ENCODE results near the gene CASZ1. TPM values are rescaled to one million over a fixed set of nuclear protein-coding genes. Genes with fewer than 3 reads are reported as not detected.

The CASZ1 gene
- total and polyA plus RNA-seq, 2 experiments from 2014 or later = 6.2 to 6.7 TPM

DNA sequence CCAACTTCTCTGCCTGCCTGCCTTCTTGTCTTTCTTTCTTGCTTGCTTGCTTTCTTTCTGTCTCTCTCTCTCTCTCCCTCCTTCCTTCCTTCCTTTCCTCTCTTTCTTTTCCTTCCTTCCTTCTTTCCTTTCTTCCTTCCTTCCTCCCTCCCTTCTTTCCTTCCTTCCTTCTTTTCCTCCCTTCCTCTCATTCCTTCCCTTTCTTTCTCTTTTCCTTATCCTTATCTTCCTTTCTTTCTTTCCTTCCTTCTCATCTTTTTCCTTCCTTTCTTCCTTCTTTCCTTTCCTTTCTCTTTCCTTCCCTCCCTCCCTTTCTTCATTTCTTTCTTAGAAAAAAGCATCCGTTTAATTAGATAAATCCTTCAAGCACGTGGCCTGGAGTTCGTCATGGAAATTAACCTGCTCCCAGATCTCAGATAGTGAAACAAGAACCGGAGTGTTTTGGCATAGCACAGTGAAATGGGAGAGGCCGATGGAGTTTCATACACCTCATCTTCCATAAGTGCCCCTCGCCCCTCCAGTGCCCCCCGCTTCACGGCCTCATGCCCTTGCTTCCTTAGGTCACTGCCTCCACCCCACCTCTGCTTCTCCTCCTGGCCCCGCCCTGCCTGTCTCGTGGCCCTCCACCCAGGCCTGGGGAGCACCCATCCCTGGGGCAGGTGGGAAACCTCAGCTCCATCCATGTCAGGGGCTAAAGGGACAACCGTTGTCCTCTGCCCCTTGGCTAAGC is 11.3 kb downstream of the CASZ1 start:
- Histone ChIP-seq H3K27me3 (ENCODE audit: insufficient read depth) (no peaks in the 10 kb centered on the region), H3K36me3 (ENCODE audit: insufficient read depth) (no peaks in the 10 kb centered on the region), H3K9me2 (ENCODE audit: insufficient read depth) (no peaks in the 10 kb centered on the region), H3K4me1 (ENCODE audit: insufficient read depth) (no peaks in the 10 kb centered on the region), H3K79me2 (replicated peaks; ENCODE audit: insufficient read depth) (no peaks in the 10 kb centered on the region), H3K4me2 (no peak overlapping the region), H3K4me3 (no peak overlapping the region), H3K27ac (ENCODE audit: low read depth) (no peak overlapping the region), H2AFZ (no peak overlapping the region), H3F3A (replicated peaks; ENCODE audit: low read depth) (no peaks in the 10 kb centered on the region), H4K20me1 (replicated peaks; ENCODE audit: insufficient read depth) (peaks cover 5% of the 10 kb centered on the region; the same call in 1 of the 2 replicates)
- Mint-ChIP-seq H3K9me3 (no peaks in the 10 kb centered on the region; the same call in 2 of the 3 replicates), H3K36me3 (ENCODE audit: low read depth) (no peaks in the 10 kb centered on the region), H3K4me3 (no peak overlapping the region), H3K27ac (no peak overlapping the region), H3K27me3 (ENCODE audit: insufficient read depth, low read depth, poor library complexity) (peaks cover 10% of the 10 kb centered on the region), H3K4me1 (no peaks in the 10 kb centered on the region; the same call in 1 of the 3 replicates)
- TF ChIP-seq EZH2 (IDR thresholded peaks at IDR 0.05; ENCODE audit: low read depth, unreplicated experiment) (no peak), POLR2AphosphoS5 (IDR thresholded peaks at IDR 0.05; ENCODE audit: low read depth) (no peak)
- no peak for ATAC-seq
- DNase-seq (ENCODE audit: low spot score) = no peak

DNA sequence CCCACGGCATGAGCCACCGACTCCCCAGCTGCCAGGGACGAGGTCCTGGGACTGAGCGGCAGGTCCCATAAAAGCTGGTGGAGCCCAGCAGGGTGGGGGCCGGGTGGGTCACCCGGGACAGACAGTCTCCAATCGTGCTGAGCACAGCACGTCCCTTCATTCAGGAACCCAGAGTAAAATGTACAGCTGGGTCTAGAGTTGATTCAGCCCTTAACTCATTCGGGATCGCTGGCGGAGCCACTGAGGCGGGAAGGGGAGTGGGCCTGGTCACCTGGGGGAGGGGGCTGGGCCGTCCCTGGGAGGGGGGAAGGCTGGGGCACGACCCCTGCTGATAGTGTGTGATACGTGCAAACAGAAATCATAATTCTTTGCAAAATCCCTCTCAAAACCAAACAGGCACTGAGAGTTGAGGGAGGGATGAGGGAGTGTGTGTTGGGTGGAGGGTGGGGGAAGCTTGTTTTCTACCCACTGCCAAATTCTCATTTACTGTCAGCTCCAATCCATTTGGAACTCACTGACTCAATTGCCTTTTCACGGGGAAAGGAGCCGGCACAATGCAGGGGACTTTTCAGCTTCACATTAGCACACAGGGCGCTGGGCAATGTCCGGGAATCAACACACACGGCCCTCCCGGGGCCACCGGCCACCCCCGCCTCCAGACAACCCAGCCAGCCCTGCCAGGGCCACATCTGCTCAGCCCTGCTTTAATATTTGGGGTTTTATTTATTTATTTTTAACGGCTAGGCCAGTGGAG is 13.8 kb downstream of the CASZ1 start:
- Histone ChIP-seq H3K4me3 (no peak overlapping the region), H3K4me1 (ENCODE audit: insufficient read depth) (no peaks in the 10 kb centered on the region), H4K20me1 (replicated peaks; ENCODE audit: insufficient read depth) (peaks cover 5% of the 10 kb centered on the region; the same call in 1 of the 2 replicates), H3K36me3 (ENCODE audit: insufficient read depth) (no peaks in the 10 kb centered on the region), H2AFZ (no peak overlapping the region), H3F3A (replicated peaks; ENCODE audit: low read depth) (no peaks in the 10 kb centered on the region), H3K27ac (ENCODE audit: low read depth) (no peak overlapping the region), H3K79me2 (replicated peaks; ENCODE audit: insufficient read depth) (no peaks in the 10 kb centered on the region), H3K4me2 (no peak overlapping the region), H3K9me2 (ENCODE audit: insufficient read depth) (no peaks in the 10 kb centered on the region), H3K27me3 (ENCODE audit: insufficient read depth) (no peaks in the 10 kb centered on the region)
- H3K4me1 Mint-ChIP-seq = peaks cover 2% of the 10 kb centered on the region; the same call in 2 of the 3 replicates
- DNase-seq (ENCODE audit: low spot score) (no peak), ATAC-seq (no peak; the same call in 2 of the 3 replicates)
- peaks cover 8% of the 10 kb centered on the region for H3K27me3 Mint-ChIP-seq (ENCODE audit: insufficient read depth, low read depth, poor library complexity)
- H3K36me3 Mint-ChIP-seq (ENCODE audit: low read depth) = no peaks in the 10 kb centered on the region
- H3K9me3 Mint-ChIP-seq = no peaks in the 10 kb centered on the region; the same call in 2 of the 3 replicates
- H3K4me3 Mint-ChIP-seq = no peak overlapping the region
- no peak overlapping the region for H3K27ac Mint-ChIP-seq
- TF ChIP-seq, protein P1, sequence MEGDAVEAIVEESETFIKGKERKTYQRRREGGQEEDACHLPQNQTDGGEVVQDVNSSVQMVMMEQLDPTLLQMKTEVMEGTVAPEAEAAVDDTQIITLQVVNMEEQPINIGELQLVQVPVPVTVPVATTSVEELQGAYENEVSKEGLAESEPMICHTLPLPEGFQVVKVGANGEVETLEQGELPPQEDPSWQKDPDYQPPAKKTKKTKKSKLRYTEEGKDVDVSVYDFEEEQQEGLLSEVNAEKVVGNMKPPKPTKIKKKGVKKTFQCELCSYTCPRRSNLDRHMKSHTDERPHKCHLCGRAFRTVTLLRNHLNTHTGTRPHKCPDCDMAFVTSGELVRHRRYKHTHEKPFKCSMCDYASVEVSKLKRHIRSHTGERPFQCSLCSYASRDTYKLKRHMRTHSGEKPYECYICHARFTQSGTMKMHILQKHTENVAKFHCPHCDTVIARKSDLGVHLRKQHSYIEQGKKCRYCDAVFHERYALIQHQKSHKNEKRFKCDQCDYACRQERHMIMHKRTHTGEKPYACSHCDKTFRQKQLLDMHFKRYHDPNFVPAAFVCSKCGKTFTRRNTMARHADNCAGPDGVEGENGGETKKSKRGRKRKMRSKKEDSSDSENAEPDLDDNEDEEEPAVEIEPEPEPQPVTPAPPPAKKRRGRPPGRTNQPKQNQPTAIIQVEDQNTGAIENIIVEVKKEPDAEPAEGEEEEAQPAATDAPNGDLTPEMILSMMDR (conservative IDR thresholded peaks at IDR 0.05; ENCODE audit: low read depth in 2 of 2) = no peak
- TF ChIP-seq, protein P2, sequence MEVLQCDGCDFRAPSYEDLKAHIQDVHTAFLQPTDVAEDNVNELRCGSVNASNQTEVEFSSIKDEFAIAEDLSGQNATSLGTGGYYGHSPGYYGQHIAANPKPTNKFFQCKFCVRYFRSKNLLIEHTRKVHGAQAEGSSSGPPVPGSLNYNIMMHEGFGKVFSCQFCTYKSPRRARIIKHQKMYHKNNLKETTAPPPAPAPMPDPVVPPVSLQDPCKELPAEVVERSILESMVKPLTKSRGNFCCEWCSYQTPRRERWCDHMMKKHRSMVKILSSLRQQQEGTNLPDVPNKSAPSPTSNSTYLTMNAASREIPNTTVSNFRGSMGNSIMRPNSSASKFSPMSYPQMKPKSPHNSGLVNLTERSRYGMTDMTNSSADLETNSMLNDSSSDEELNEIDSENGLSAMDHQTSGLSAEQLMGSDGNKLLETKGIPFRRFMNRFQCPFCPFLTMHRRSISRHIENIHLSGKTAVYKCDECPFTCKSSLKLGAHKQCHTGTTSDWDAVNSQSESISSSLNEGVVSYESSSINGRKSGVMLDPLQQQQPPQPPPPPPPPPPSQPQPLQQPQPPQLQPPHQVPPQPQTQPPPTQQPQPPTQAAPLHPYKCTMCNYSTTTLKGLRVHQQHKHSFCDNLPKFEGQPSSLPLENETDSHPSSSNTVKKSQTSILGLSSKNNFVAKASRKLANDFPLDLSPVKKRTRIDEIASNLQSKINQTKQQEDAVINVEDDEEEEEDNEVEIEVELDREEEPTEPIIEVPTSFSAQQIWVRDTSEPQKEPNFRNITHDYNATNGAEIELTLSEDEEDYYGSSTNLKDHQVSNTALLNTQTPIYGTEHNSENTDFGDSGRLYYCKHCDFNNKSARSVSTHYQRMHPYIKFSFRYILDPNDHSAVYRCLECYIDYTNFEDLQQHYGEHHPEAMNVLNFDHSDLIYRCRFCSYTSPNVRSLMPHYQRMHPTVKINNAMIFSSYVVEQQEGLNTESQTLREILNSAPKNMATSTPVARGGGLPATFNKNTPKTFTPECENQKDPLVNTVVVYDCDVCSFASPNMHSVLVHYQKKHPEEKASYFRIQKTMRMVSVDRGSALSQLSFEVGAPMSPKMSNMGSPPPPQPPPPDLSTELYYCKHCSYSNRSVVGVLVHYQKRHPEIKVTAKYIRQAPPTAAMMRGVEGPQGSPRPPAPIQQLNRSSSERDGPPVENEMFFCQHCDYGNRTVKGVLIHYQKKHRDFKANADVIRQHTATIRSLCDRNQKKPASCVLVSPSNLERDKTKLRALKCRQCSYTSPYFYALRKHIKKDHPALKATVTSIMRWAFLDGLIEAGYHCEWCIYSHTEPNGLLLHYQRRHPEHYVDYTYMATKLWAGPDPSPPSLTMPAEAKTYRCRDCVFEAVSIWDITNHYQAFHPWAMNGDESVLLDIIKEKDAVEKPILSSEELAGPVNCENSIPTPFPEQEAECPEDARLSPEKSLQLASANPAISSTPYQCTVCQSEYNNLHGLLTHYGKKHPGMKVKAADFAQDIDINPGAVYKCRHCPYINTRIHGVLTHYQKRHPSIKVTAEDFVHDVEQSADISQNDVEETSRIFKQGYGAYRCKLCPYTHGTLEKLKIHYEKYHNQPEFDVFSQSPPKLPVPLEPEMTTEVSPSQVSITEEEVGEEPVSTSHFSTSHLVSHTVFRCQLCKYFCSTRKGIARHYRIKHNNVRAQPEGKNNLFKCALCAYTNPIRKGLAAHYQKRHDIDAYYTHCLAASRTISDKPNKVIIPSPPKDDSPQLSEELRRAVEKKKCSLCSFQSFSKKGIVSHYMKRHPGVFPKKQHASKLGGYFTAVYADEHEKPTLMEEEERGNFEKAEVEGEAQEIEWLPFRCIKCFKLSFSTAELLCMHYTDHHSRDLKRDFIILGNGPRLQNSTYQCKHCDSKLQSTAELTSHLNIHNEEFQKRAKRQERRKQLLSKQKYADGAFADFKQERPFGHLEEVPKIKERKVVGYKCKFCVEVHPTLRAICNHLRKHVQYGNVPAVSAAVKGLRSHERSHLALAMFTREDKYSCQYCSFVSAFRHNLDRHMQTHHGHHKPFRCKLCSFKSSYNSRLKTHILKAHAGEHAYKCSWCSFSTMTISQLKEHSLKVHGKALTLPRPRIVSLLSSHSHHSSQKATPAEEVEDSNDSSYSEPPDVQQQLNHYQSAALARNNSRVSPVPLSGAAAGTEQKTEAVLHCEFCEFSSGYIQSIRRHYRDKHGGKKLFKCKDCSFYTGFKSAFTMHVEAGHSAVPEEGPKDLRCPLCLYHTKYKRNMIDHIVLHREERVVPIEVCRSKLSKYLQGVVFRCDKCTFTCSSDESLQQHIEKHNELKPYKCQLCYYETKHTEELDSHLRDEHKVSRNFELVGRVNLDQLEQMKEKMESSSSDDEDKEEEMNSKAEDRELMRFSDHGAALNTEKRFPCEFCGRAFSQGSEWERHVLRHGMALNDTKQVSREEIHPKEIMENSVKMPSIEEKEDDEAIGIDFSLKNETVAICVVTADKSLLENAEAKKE (CRISPR knock-in tag; IDR thresholded peaks at IDR 0.05) = no peak
- TF ChIP-seq NANOG (IDR thresholded peaks at IDR 0.05; ENCODE audit: borderline replicate concordance) = no peak
